SK-N-MC (cell line): ENCODE measurements around the gene ATXN7L1.
A peak's percentile ranks its signal among the peaks of the same experiment; 100 is the strongest.

Experiments used
- DNase-seq: peaks from one replicate; pipeline ENCODE4 v3.0.0-alpha.2; 2011; ENCODE audit warnings: low read depth, low spot score
- H3K27ac ChIP-seq: fragments of 200-600 bp; sonication (generic); 2 replicates; pipeline ENCODE4 v1.5.1; 2016; ENCODE audit warnings: mixed run types
- H3K36me3 ChIP-seq: fragments of 200-600 bp; sonication (generic); 2 replicates; pipeline ENCODE4 v1.6.1; 2017; ENCODE audit warnings: antibody characterized with exemption, low read length, mixed read lengths; ENCODE audit not compliant: insufficient read depth
- H3K4me3 ChIP-seq: fragments of 200-600 bp; sonication (generic); 2 replicates; pipeline ENCODE4 v1.5.1; 2016
- H3K9ac ChIP-seq: fragments of 200-600 bp; sonication (generic); 2 replicates; pipeline ENCODE4 v1.8.0; 2017; ENCODE audit warnings: mixed run types, mixed read lengths; ENCODE audit not compliant: insufficient read length
- H3K9me3 ChIP-seq: fragments of 200-600 bp; sonication (generic); 2 replicates; pipeline ENCODE4 v1.6.1; 2017; ENCODE audit warnings: low read depth, mild to moderate bottlenecking, antibody characterized with exemption, low read length, moderate library complexity, mixed read lengths
- EZH2 ChIP-seq: fragments of 200-600 bp; sonication (generic); IDR thresholded peaks from one replicate; pipeline ENCODE4 v1.6.1; 2017; ENCODE audit warnings: antibody characterized with exemption
- FOXP2 ChIP-seq: optimal IDR thresholded peaks from 2 replicates; pipeline ENCODE3; 2011; ENCODE audit warnings: mild to moderate bottlenecking, moderate library complexity; ENCODE audit not compliant: insufficient read depth; ENCODE audit errors: extremely low read length, control extremely low read depth
- POLR2AphosphoS5 ChIP-seq: IDR thresholded peaks from 2 replicates; pipeline ENCODE4 v1.6.1; 2012; ENCODE audit warnings: mild to moderate bottlenecking, low read depth, low read length, borderline replicate concordance

ATXN7L1 gene

GRCh38 chr7:105841866-105842265, 34.5 kb downstream of the ATXN7L1 start:
- Histone ChIP-seq H3K9ac (no peak overlapping the region), H3K9me3 (no peaks in the 10 kb centered on the region), H3K27ac (no peak overlapping the region), H3K36me3 (0 out of 2 replicates have a peak, but pooled peaks cover 2% of the 10 kb centered on the region), H3K4me3 (no peak overlapping the region)
- TF ChIP-seq EZH2: no peak
- no peak for TF ChIP-seq POLR2AphosphoS5
- no peak for TF ChIP-seq FOXP2
- DNase-seq: no peak

GRCh38 chr7:105840981-105841749, 35.2 kb downstream of the ATXN7L1 start:
- H3K9me3 ChIP-seq: no peaks in the 10 kb centered on the region
- H3K4me3 ChIP-seq: no peak overlapping the region
- H3K36me3 ChIP-seq: no peaks in the 10 kb centered on the region
- no peak for DNase-seq
- TF ChIP-seq POLR2AphosphoS5 (no peak), FOXP2 (no peak), EZH2 (no peak)
- no peak overlapping the region for H3K27ac ChIP-seq
- H3K9ac ChIP-seq: no peak overlapping the region

- H3K9ac ChIP-seq: no peak overlapping the region
- H3K27ac ChIP-seq: no peak overlapping the region
- no peaks in the 10 kb centered on the region for H3K36me3 ChIP-seq
- no peak for DNase-seq
- no peak for TF ChIP-seq POLR2AphosphoS5
- TF ChIP-seq EZH2: no peak
- no peak for TF ChIP-seq FOXP2
- no peaks in the 10 kb centered on the region for H3K9me3 ChIP-seq
- no peak overlapping the region for H3K4me3 ChIP-seq
Measured at GRCh38 chr7:105839266-105839665, 37.1 kb downstream of the ATXN7L1 start.

- DNase-seq: no peak
- H3K4me3 ChIP-seq: no peak overlapping the region
- H3K36me3 ChIP-seq: no peaks in the 10 kb centered on the region
- TF ChIP-seq POLR2AphosphoS5 (no peak), FOXP2 (no peak), EZH2 (no peak)
- no peaks in the 10 kb centered on the region for H3K9me3 ChIP-seq
- no peak overlapping the region for H3K27ac ChIP-seq
- H3K9ac ChIP-seq: no peak overlapping the region
Measured at GRCh38 chr7:105838627-105839231, 37.7 kb downstream of the ATXN7L1 start.

GRCh38 chr7:105837765-105838626, 38.4 kb downstream of the ATXN7L1 start:
- Histone ChIP-seq H3K27ac (peak overlapping the region; percentile 10; the same call in 1 of the 2 replicates), H3K4me3 (no peak overlapping the region), H3K36me3 (no peaks in the 10 kb centered on the region), H3K9me3 (no peaks in the 10 kb centered on the region), H3K9ac (no peak overlapping the region)
- no peak for TF ChIP-seq EZH2
- no peak for TF ChIP-seq POLR2AphosphoS5
- DNase-seq: no peak

- Histone ChIP-seq H3K27ac (no peak overlapping the region), H3K9me3 (no peaks in the 10 kb centered on the region), H3K4me3 (no peak overlapping the region), H3K9ac (no peak overlapping the region), H3K36me3 (no peaks in the 10 kb centered on the region)
- no peak for DNase-seq
- TF ChIP-seq EZH2: no peak
- no peak for TF ChIP-seq FOXP2
- TF ChIP-seq POLR2AphosphoS5: no peak
Measured at GRCh38 chr7:105835441-105835840, 41.0 kb downstream of the ATXN7L1 start.

- TF ChIP-seq EZH2 (no peak), POLR2AphosphoS5 (no peak), FOXP2 (no peak)
- DNase-seq: no peak
- Histone ChIP-seq H3K27ac (no peak overlapping the region), H3K4me3 (no peak overlapping the region), H3K9ac (no peak overlapping the region), H3K36me3 (no peaks in the 10 kb centered on the region), H3K9me3 (no peaks in the 10 kb centered on the region)
Measured at GRCh38 chr7:105831824-105832535, 44.4 kb downstream of the ATXN7L1 start.

- H3K9ac ChIP-seq: no peak overlapping the region
- TF ChIP-seq EZH2: no peak
- no peak overlapping the region for H3K27ac ChIP-seq
- H3K9me3 ChIP-seq: no peaks in the 10 kb centered on the region
- no peak overlapping the region for H3K4me3 ChIP-seq
- no peak for DNase-seq
- H3K36me3 ChIP-seq: no peaks in the 10 kb centered on the region
Measured at GRCh38 chr7:105831302-105831620, 45.1 kb downstream of the ATXN7L1 start.
